ENCODE results near the gene IL10.

The IL10 gene

DNA sequence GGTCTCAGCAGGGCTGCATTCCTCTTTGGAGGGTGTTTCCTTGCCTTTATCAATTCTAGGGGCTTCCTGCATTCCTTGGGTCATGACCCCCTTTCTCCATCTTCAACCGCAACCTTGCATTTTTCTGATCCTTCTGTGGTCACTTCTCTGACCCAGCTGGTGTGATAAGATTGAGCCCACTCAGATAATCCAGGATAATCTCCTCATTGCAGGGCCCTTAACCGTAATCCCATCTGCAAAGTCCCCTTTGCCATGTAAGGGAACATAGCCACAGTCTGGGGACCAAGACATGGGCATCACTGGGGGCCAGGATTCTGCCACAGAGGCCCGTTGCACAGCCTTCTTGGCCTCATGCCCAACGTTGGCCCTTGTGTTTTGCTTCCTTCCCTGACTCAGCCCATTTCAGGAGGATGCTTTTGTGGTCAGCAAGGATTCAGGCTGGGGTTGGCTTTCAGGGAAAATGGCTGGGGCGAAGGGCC is 36.7 kb downstream of the IL10 start:
- DNase-seq (ENCODE audit: low read depth): no peak
- no peak overlapping the region for H3K4me3 ChIP-seq (ENCODE audit: low read depth, low read length)
- TF ChIP-seq CTCF (IDR thresholded peaks at IDR 0.05; ENCODE audit: control insufficient read depth, extremely low read depth, insufficient read depth): no peak

DNA sequence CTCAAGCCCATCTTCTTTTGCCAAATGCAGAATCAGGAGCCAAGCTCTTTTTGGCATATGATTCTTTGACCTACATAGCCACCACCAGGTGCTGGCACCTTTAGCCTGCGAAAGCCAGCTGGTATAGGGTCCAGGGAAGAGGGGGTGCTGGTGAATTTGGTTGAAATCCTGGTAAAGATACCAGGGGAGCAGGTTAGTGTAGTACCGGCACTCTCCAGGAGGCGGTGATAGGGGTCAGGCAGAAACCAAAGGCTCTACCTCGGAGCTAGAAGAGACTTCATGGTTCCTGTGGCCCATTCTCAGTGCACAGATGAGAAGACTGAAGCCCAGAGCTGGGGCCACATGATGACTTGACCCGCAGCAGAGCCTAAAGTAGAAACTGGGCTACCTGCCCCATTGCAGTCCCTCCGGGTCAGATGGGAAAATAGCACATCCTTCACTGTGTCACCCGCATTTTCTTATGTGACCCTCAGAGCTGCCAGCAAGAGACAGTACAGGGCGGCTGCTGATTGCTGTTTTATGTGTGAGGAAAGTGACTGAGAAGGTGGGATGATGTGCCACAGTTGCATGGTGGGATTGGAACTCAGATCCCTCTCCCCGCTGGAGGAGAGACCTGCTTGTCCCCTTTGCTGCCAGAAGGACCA is 37.7 kb downstream of the IL10 start:
- no peak for DNase-seq (ENCODE audit: low read depth)
- H3K4me3 ChIP-seq (ENCODE audit: low read depth, low read length): no peak overlapping the region
- peak; percentile 72 for TF ChIP-seq CTCF (IDR thresholded peaks at IDR 0.05; ENCODE audit: control insufficient read depth, extremely low read depth, insufficient read depth)

GRCh38 chr1:206732992-206733391 is 39.3 kb downstream of the IL10 start:
- no peak for TF ChIP-seq CTCF (IDR thresholded peaks at IDR 0.05; ENCODE audit: control insufficient read depth, extremely low read depth, insufficient read depth)
- DNase-seq (ENCODE audit: low read depth): no peak
- H3K4me3 ChIP-seq (ENCODE audit: low read depth, low read length): no peak overlapping the region

DNA sequence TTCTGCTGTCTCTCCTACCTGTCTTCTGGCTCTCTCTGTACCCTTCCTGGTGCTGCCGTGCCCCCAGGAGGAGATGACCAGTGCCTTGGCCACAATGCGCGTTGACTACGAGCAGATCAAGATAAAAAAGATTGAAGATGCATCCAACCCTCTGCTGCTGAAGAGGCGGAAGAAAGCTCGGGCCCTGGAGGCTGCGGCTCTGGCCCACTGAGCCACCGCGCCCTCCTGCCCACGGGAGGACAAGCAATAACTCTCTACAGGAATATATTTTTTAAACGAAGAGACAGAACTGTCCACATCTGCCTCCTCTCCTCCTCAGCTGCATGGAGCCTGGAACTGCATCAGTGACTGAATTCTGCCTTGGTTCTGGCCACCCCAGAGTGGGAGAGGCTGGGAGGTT is 39.8 kb downstream of the IL10 start:
- DNase-seq (ENCODE audit: low read depth): no peak
- TF ChIP-seq CTCF (IDR thresholded peaks at IDR 0.05; ENCODE audit: control insufficient read depth, extremely low read depth, insufficient read depth): no peak
- no peak overlapping the region for H3K4me3 ChIP-seq (ENCODE audit: low read depth, low read length)

DNA sequence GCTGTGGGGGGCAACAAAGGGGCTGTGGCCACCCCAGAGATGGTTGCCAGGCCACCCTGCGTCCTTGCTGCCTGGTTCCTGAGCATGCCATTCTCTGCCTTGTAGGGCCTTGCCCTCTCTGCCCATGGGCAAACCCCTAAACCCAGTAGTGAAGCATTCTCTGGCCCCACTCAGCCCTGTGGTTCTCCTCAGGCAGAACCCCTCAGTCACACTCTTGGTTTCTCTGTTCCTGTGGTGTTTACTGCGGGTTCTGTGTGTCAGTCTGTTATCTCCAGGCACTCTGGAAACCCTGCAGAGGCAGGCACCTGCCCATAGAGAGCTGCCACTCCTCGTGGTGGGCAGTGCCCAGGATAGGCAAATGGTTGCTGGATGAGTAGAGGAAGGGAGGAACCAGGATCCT is 42.8 kb downstream of the IL10 start:
- no peak for DNase-seq (ENCODE audit: low read depth)
- TF ChIP-seq CTCF (IDR thresholded peaks at IDR 0.05; ENCODE audit: control insufficient read depth, extremely low read depth, insufficient read depth): no peak
- no peak overlapping the region for H3K4me3 ChIP-seq (ENCODE audit: low read depth, low read length)

GRCh38 chr1:206729050-206729449 is 43.2 kb downstream of the IL10 start:
- H3K4me3 ChIP-seq (ENCODE audit: low read depth, low read length): no peak overlapping the region
- no peak for TF ChIP-seq CTCF (IDR thresholded peaks at IDR 0.05; ENCODE audit: control insufficient read depth, extremely low read depth, insufficient read depth)
- DNase-seq (ENCODE audit: low read depth): no peak

DNA sequence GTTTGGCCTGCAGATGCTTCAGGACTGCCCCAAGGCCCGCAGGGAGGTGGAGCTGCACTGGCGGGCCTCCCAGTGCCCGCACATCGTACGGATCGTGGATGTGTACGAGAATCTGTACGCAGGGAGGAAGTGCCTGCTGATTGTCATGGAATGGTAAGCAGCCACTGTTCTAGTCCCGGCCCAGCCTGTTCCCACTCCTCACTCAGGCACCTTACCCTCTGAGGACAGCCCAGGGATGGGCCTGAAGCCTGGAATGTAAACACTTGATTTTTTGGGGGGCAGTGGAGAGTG is 43.7 kb downstream of the IL10 start:
- no peak overlapping the region for H3K4me3 ChIP-seq (ENCODE audit: low read depth, low read length)
- TF ChIP-seq CTCF (IDR thresholded peaks at IDR 0.05; ENCODE audit: control insufficient read depth, extremely low read depth, insufficient read depth): no peak
- no peak for DNase-seq (ENCODE audit: low read depth)
